HepG2 (cell line): Measurements from ENCODE around the gene ZNF524. TPM values are rescaled to one million over a fixed set of nuclear protein-coding genes. Genes with fewer than 3 reads are reported as not detected.
A peak's percentile ranks its signal among the peaks of the same experiment; 100 is the strongest.

Experiments
- MAFG ChIP-seq: sonication (generic); formaldehyde crosslinking; IDR thresholded peaks from 2 replicates; pipeline ENCODE4 v1.5.1; 2020; ENCODE audit warnings: mild to moderate bottlenecking, missing genetic modification reagents
- MEIS1 ChIP-seq: sonication (generic); formaldehyde crosslinking; IDR thresholded peaks from 2 replicates; pipeline ENCODE4 v1.9.0; 2021; ENCODE audit warnings: mild to moderate bottlenecking, missing genetic modification reagents, moderate library complexity, borderline replicate concordance
- NRL ChIP-seq: sonication (generic); formaldehyde crosslinking; IDR thresholded peaks from 2 replicates; pipeline ENCODE4 v1.5.0; 2020; ENCODE audit warnings: missing genetic modification reagents, mild to moderate bottlenecking, moderate library complexity, borderline replicate concordance
- PHF5A ChIP-seq: IDR thresholded peaks from one replicate; pipeline ENCODE4 v1.6.1; 2018; ENCODE audit warnings: low read depth, missing genetic modification reagents; ENCODE audit not compliant: unreplicated experiment
- SAFB2 ChIP-seq: sonication (generic); formaldehyde crosslinking; IDR thresholded peaks from 2 replicates; pipeline ENCODE4 v1.5.1; 2020; ENCODE audit warnings: missing genetic modification reagents, low read depth, mild to moderate bottlenecking, borderline replicate concordance
- SNAPC4 ChIP-seq: sonication (generic); formaldehyde crosslinking; IDR thresholded peaks from 2 replicates; pipeline ENCODE4 v1.4.0; 2020; ENCODE audit warnings: mild to moderate bottlenecking, missing genetic modification reagents
- SPEN ChIP-seq: sonication (generic); formaldehyde crosslinking; IDR thresholded peaks from 2 replicates; pipeline ENCODE4 v1.5.1; 2020; ENCODE audit warnings: low read depth, mild to moderate bottlenecking, missing genetic modification reagents
- TBX2 ChIP-seq: sonication (generic); formaldehyde crosslinking; IDR thresholded peaks from 2 replicates; pipeline ENCODE4 v1.5.0; 2020; ENCODE audit warnings: missing genetic modification reagents, mild to moderate bottlenecking, borderline replicate concordance
- ZBTB25 ChIP-seq: IDR thresholded peaks from 2 replicates; pipeline ENCODE4 v1.6.1; 2018; ENCODE audit warnings: missing genetic modification reagents
- ZHX2 ChIP-seq, 2 experiments: sonication (generic) in 1 of 2; formaldehyde crosslinking in 1 of 2; IDR thresholded peaks; 2 replicates each; pipeline versions ENCODE4 v1.6.1 to v1.9.0; 2014 to 2022; ENCODE audit warnings: antibody characterized with exemption in 1 of 2, borderline replicate concordance in 1 of 2, inconsistent platforms in 1 of 2, low read depth in 1 of 2, missing genetic modification reagents in 1 of 2
- ZNF260 ChIP-seq: sonication (generic); formaldehyde crosslinking; IDR thresholded peaks from 2 replicates; pipeline ENCODE4 v1.4.0; 2020; ENCODE audit warnings: missing genetic modification reagents, low read depth, mild to moderate bottlenecking, borderline replicate concordance
- ZNF350 ChIP-seq: sonication (generic); formaldehyde crosslinking; IDR thresholded peaks from 2 replicates; pipeline ENCODE4 v1.4.0; 2020; ENCODE audit warnings: mild to moderate bottlenecking, low read depth, missing genetic modification reagents, borderline replicate concordance
- ZNF431 ChIP-seq: sonication (generic); formaldehyde crosslinking; IDR thresholded peaks from 2 replicates; pipeline ENCODE4 v1.9.0; 2022; ENCODE audit warnings: missing genetic modification reagents, low read depth, mild to moderate bottlenecking, borderline replicate concordance
- ZNF44 ChIP-seq: sonication (generic); formaldehyde crosslinking; IDR thresholded peaks from 2 replicates; pipeline ENCODE4 v1.5.1; 2020; ENCODE audit warnings: mild to moderate bottlenecking, missing genetic modification reagents
- polyA plus RNA-seq, 8 experiments: library from polyadenylated mRNA; depleted of rRNA in 3 of 8; stranded (reverse) in 7 of 8; unstranded in 1 of 8; fragments of >200 nt; fragmentation: Illumina TruSeq in 4 of 8; extraction: Trizol in 4 of 8; gene quantifications; 2 replicates each; pipeline versions ENCODE4 v1.2.1 to v1.2.3, GENCODE V29; 2011 to 2016; ENCODE audit warnings: low read depth in 4 of 8, missing spikeins in 1 of 8, mixed read lengths in 1 of 8; ENCODE audit not compliant: insufficient read depth in 1 of 8
- total RNA-seq, 5 experiments: library from RNA; depleted of rRNA; stranded (reverse); fragments of >200 nt; fragmentation: Illumina TruSeq; extraction: Trizol; gene quantifications; 2 replicates each; pipeline ENCODE4 v1.2.3, GENCODE V29; 2016; ENCODE audit warnings: low read depth in 1 of 5

Gene ZNF524
- total and polyA plus RNA-seq, 2 of the 13 experiments (the other 11 are each of a cell fraction or from before 2014, with no cell fraction given), result 3.2 to 4.6 TPM

DNA sequence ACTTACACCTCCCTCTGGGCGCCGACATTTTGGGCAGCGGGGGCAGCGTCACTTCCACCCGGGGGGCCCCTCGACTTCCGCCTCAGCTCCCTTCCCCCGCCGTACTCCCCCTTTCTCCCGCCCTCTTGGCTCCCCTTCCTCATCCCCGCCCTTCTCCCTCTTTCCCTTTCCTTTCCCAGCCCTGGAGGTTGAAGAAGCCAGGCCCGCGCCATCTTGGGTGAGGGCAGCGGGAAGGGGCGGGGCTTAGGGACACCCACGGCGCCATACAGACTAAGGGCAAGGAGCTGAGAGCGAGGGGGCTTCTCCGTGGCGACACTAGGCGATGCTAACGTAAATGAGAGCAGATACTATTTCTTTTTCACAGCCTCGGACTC is 633 bp upstream of the ZNF524 start, which contains the start of gene FIZ1 (continued):
- TF ChIP-seq SPEN (0 out of 2 replicates have a peak, but pooled peaks have one; percentile 44), ZBTB25 (CRISPR knock-in tag) (peak; percentile 61; the same call in 1 of the 2 replicates), ZNF350 (CRISPR knock-in tag) (peak; percentile 59; the same call in 1 of the 2 replicates), MAFG (no peak), ZNF44 (CRISPR knock-in tag) (no peak), NRL (peak; percentile 13; the same call in 1 of the 2 replicates), TBX2 (CRISPR knock-in tag) (peak; percentile 51; the same call in 1 of the 2 replicates), MEIS1 (CRISPR knock-in tag) (peak; percentile 42; the same call in 1 of the 2 replicates), SNAPC4 (CRISPR knock-in tag) (no peak; the same call in 1 of the 2 replicates), PHF5A (CRISPR knock-in tag) (peak; percentile 72), ZNF431 (no peak), ZHX2 (IDR thresholded peaks at IDR 0.05; ENCODE audit: low read depth) (peak; percentile 95), ZHX2 (CRISPR knock-in tag; IDR thresholded peaks at IDR 0.05; ENCODE audit: borderline replicate concordance) (no peak), ZNF260 (CRISPR knock-in tag) (no peak), SAFB2 (CRISPR knock-in tag) (no peak)
